ENCODE measurements around the gene ARSG.

GRCh38 chr17:68385490-68386215, 94.4 kb downstream of the ARSG start:
- TF ChIP-seq CTCF (IDR thresholded peaks at IDR 0.05) (no peak), POLR2A (IDR thresholded peaks at IDR 0.05) (no peak)
